Measurements from ENCODE around the gene RPUSD3.

RPUSD3 gene

DNA sequence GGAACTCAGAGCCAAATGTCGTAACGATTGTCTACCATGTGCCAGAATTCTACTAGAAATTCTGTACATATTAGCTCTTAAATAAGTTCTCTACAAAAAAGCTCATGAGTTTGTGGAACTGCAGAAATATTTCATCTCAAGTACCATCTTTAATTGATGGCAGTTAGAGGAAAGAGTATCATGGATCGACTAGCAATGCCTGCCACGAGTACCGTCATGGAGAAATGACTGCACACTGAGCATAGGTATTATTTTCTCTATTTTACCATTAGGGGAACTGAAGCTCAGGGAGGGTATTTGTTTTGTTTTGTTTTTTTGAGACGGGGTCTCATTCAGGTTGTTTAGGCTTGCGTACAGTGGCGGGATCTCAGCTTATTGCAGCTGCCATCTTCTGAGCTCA, 2.8 kb downstream of the RPUSD3 start:
- Histone ChIP-seq H2AK5ac (ENCODE audit: low read length) (no peak overlapping the region), H2AFZ (ENCODE audit: insufficient read depth, low read length, poor library complexity) (no peak overlapping the region), H4K91ac (ENCODE audit: low read depth, low read length) (no peak overlapping the region), H3K18ac (ENCODE audit: low read length) (no peak overlapping the region), H4K12ac (ENCODE audit: low read depth, low read length) (no peak overlapping the region), H3K4me1 (ENCODE audit: control insufficient read depth in 1 of 2, insufficient read depth in 2 of 2, low read length in 2 of 2) (peaks cover 2 to 4% of the 10 kb centered on the region in 2 experiments), H3K4me3 (ENCODE audit: low read depth, low read length) (no peak overlapping the region), H3K27ac (ENCODE audit: low read depth, low read length) (no peak overlapping the region), H3K9me3 (ENCODE audit: insufficient read depth, low read depth, low read length) (no peaks in the 10 kb centered on the region), H3K4ac (ENCODE audit: low read depth, low read length) (no peak overlapping the region), H3K23ac (ENCODE audit: low read length) (no peak overlapping the region), H2BK5ac (ENCODE audit: low read depth, low read length, poor library complexity) (no peak overlapping the region), H3K4me2 (ENCODE audit: low read length) (no peak overlapping the region), H2BK12ac (ENCODE audit: low read length) (no peak overlapping the region), H3K79me2 (ENCODE audit: control insufficient read depth, insufficient read depth, low read length, poor library complexity) (peaks cover 7% of the 10 kb centered on the region), H3K14ac (ENCODE audit: low read length) (no peak overlapping the region), H3K36me3 (ENCODE audit: control insufficient read depth in 1 of 2, insufficient read depth in 2 of 2, low read length in 2 of 2) (peaks cover 32 to 41% of the 10 kb centered on the region in 2 experiments), H3K9ac (ENCODE audit: low read length) (no peak overlapping the region), H3K27me3 (ENCODE audit: insufficient read depth, low read length) (no peaks in the 10 kb centered on the region), H3K79me1 (ENCODE audit: low read length) (peaks cover 9% of the 10 kb centered on the region), H4K8ac (ENCODE audit: low read depth, low read length) (no peak overlapping the region), H2BK120ac (ENCODE audit: insufficient read depth, low read length, poor library complexity) (no peak overlapping the region)
- no CpG with 5 or more reads among the region's 8 CpGs for WGBS (ENCODE audit: extremely low coverage, insufficient coverage, insufficient read length)
- DNase-seq: no peak

DNA sequence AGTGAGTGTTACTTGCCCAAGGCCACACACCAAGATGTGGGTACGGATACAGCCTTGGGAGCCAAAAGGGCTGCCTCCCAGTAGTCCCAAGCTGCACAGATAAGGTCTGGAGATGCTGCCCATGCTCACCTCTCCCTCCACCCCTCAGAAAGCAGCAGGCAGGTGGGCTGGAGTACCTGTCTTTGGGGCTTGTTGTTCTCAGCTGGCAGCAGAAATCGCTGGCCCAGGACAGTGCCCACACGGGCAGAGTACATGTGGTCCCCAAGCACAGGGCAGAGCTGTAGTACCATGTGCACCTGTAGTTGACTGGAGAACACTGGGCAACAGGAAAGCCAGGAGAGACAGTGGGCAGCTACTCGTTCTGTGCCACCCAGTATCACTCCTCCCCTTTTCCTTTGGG, 5.0 kb downstream of the RPUSD3 start:
- H2AK5ac ChIP-seq (ENCODE audit: low read length): no peak overlapping the region
- H3K27me3 ChIP-seq (ENCODE audit: insufficient read depth, low read length): no peaks in the 10 kb centered on the region
- no peak overlapping the region for H3K18ac ChIP-seq (ENCODE audit: low read length)
- no CpG with 5 or more reads among the region's 4 CpGs for WGBS (ENCODE audit: extremely low coverage, insufficient coverage, insufficient read length)
- no peak overlapping the region for H3K4me3 ChIP-seq (ENCODE audit: low read depth, low read length)
- DNase-seq: no peak
- H3K79me1 ChIP-seq (ENCODE audit: low read length): peaks cover 5% of the 10 kb centered on the region
- no peak overlapping the region for H3K4ac ChIP-seq (ENCODE audit: low read depth, low read length)
- H3K9ac ChIP-seq (ENCODE audit: low read length): no peak overlapping the region
- no peak overlapping the region for H3K23ac ChIP-seq (ENCODE audit: low read length)
- H2BK120ac ChIP-seq (ENCODE audit: insufficient read depth, low read length, poor library complexity): no peak overlapping the region
- H4K91ac ChIP-seq (ENCODE audit: low read depth, low read length): no peak overlapping the region
- H3K14ac ChIP-seq (ENCODE audit: low read length): no peak overlapping the region
- no peak overlapping the region for H4K12ac ChIP-seq (ENCODE audit: low read depth, low read length)
- no peak overlapping the region for H2BK5ac ChIP-seq (ENCODE audit: low read depth, low read length, poor library complexity)
- H2BK12ac ChIP-seq (ENCODE audit: low read length): no peak overlapping the region
- no peak overlapping the region for H2AFZ ChIP-seq (ENCODE audit: insufficient read depth, low read length, poor library complexity)
- H3K79me2 ChIP-seq (ENCODE audit: control insufficient read depth, insufficient read depth, low read length, poor library complexity): peaks cover 7% of the 10 kb centered on the region
- no peaks in the 10 kb centered on the region for H3K9me3 ChIP-seq (ENCODE audit: insufficient read depth, low read depth, low read length)
- no peak overlapping the region for H4K8ac ChIP-seq (ENCODE audit: low read depth, low read length)
- peaks cover 0 to 2% of the 10 kb centered on the region in 2 experiments for H3K4me1 ChIP-seq (ENCODE audit: control insufficient read depth in 1 of 2, insufficient read depth in 2 of 2, low read length in 2 of 2)
- no peak overlapping the region for H3K27ac ChIP-seq (ENCODE audit: low read depth, low read length)
- peaks cover 49 to 57% of the 10 kb centered on the region in 2 experiments for H3K36me3 ChIP-seq (ENCODE audit: control insufficient read depth in 1 of 2, insufficient read depth in 2 of 2, low read length in 2 of 2)
- no peak overlapping the region for H3K4me2 ChIP-seq (ENCODE audit: low read length)

DNA sequence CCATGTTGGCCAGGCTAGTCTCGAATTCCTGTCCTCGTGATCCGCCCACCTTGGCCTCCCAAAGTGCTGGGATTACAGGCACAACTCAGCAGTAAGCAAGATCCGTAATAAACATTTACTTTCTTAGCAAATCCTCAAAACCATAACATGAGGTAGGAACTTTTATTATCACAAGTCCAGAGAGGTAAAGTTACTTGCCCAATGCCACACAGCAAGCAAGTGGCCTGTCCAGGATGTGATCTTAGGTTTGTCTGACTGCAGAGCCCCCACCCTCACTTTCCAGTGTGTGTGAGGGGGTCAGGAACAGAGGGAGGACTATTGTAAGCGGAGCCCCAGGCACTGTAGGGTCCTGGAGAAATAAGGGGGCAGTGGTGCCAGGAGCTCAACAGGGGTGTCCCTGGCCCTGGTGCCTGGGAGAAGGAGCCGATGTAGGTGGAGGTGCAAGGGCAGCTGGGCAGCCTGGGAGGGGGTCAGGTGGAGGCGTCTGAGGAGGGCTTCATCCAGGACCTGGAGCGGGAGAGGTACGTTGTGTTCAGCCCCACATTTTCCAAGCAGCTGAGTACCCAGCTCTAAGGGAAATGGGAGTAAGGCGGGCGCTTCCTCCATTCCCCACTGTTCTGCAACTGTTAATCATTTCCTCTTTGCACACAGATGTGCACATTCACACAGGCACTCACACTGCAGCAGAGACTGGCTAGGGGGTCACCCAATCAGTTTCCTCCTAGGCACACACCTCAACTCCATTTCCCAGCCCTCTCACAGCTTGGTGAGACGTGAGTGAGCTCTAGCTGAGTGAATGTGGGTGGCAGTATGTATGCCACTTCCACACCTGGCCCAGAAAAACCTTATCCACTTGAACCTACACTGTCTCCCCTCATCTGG, 5.9 kb downstream of the RPUSD3 start:
- H2AFZ ChIP-seq (ENCODE audit: insufficient read depth, low read length, poor library complexity): no peak overlapping the region
- H2AK5ac ChIP-seq (ENCODE audit: low read length): no peak overlapping the region
- no peak overlapping the region for H2BK120ac ChIP-seq (ENCODE audit: insufficient read depth, low read length, poor library complexity)
- no CpG with 5 or more reads among the region's 12 CpGs for WGBS (ENCODE audit: extremely low coverage, insufficient coverage, insufficient read length)
- no peak overlapping the region for H3K18ac ChIP-seq (ENCODE audit: low read length)
- no peak overlapping the region for H2BK5ac ChIP-seq (ENCODE audit: low read depth, low read length, poor library complexity)
- H3K79me2 ChIP-seq (ENCODE audit: control insufficient read depth, insufficient read depth, low read length, poor library complexity): no peaks in the 10 kb centered on the region
- H3K4me3 ChIP-seq (ENCODE audit: low read depth, low read length): no peak overlapping the region
- H3K9ac ChIP-seq (ENCODE audit: low read length): no peak overlapping the region
- no peaks in the 10 kb centered on the region for H3K9me3 ChIP-seq (ENCODE audit: insufficient read depth, low read depth, low read length)
- H4K12ac ChIP-seq (ENCODE audit: low read depth, low read length): no peak overlapping the region
- no peak overlapping the region for H2BK12ac ChIP-seq (ENCODE audit: low read length)
- no peak overlapping the region for H4K91ac ChIP-seq (ENCODE audit: low read depth, low read length)
- no peak overlapping the region for H3K23ac ChIP-seq (ENCODE audit: low read length)
- H3K4ac ChIP-seq (ENCODE audit: low read depth, low read length): no peak overlapping the region
- H3K4me1 ChIP-seq (ENCODE audit: control insufficient read depth in 1 of 2, insufficient read depth in 2 of 2, low read length in 2 of 2): peaks cover 0 to 2% of the 10 kb centered on the region in 2 experiments
- DNase-seq: no peak
- H3K27ac ChIP-seq (ENCODE audit: low read depth, low read length): no peak overlapping the region
- no peak overlapping the region for H3K14ac ChIP-seq (ENCODE audit: low read length)
- no peaks in the 10 kb centered on the region for H3K79me1 ChIP-seq (ENCODE audit: low read length)
- no peak overlapping the region for H3K4me2 ChIP-seq (ENCODE audit: low read length)
- peaks cover 54 to 64% of the 10 kb centered on the region in 2 experiments for H3K36me3 ChIP-seq (ENCODE audit: control insufficient read depth in 1 of 2, insufficient read depth in 2 of 2, low read length in 2 of 2)
- H4K8ac ChIP-seq (ENCODE audit: low read depth, low read length): no peak overlapping the region
- no peaks in the 10 kb centered on the region for H3K27me3 ChIP-seq (ENCODE audit: insufficient read depth, low read length)

DNA sequence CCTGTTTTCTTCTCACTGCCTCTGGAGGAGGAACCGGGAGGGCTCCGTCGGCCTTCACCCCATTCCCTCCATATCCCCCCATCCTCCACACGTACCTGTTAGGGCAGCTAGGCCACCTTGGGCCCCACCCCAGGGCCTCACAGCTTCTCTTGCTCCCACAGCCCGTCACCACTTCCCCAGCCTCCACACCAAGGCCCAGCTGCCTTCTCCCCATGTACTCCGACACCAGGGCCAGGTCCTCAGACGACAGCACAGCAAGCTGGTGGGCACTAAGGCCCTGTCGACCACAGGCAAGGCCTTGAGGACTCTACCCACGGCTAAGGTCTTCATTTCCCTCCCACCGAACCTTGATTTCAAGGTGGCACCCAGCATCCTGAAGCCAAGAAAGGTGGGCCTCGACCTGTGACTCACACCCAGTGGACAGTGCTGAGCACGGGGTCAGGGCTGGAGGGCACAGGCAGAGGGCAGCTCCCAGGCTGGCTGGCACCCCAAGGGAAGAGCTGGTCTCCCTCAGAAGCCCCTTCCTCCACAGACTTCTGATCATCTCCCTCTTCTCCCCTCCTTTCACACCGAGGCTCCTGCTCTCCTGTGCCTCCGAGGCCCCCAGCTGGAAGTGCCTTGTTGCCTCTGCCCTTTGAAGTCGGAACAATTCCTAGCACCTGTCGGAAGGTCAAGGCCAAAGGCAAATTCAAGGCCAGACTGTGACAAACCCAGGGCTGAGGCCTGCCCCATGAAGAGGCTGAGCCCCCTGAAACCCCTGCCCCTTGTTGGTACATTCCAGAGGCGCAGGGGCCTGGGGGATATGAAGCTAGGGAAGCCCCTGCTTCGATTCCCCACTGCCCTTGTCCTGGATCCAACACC, 9.1 kb downstream of the RPUSD3 start:
- Histone ChIP-seq H2AFZ (ENCODE audit: insufficient read depth, low read length, poor library complexity) (no peak overlapping the region), H3K9me3 (ENCODE audit: insufficient read depth, low read depth, low read length) (no peaks in the 10 kb centered on the region), H2BK12ac (ENCODE audit: low read length) (no peak overlapping the region), H3K79me2 (ENCODE audit: control insufficient read depth, insufficient read depth, low read length, poor library complexity) (no peaks in the 10 kb centered on the region), H3K14ac (ENCODE audit: low read length) (no peak overlapping the region), H3K4ac (ENCODE audit: low read depth, low read length) (no peak overlapping the region), H4K12ac (ENCODE audit: low read depth, low read length) (no peak overlapping the region), H3K4me3 (ENCODE audit: low read depth, low read length) (no peak overlapping the region), H3K36me3 (ENCODE audit: control insufficient read depth in 1 of 2, insufficient read depth in 2 of 2, low read length in 2 of 2) (peaks cover 42 to 47% of the 10 kb centered on the region in 2 experiments), H4K91ac (ENCODE audit: low read depth, low read length) (no peak overlapping the region), H3K23ac (ENCODE audit: low read length) (no peak overlapping the region), H3K27ac (ENCODE audit: low read depth, low read length) (no peak overlapping the region), H3K4me1 (ENCODE audit: control insufficient read depth in 1 of 2, insufficient read depth in 2 of 2, low read length in 2 of 2) (no peaks in the 10 kb centered on the region), H4K8ac (ENCODE audit: low read depth, low read length) (no peak overlapping the region), H2BK120ac (ENCODE audit: insufficient read depth, low read length, poor library complexity) (no peak overlapping the region), H3K4me2 (ENCODE audit: low read length) (no peak overlapping the region), H2AK5ac (ENCODE audit: low read length) (no peak overlapping the region), H3K79me1 (ENCODE audit: low read length) (no peaks in the 10 kb centered on the region), H2BK5ac (ENCODE audit: low read depth, low read length, poor library complexity) (no peak overlapping the region), H3K27me3 (ENCODE audit: insufficient read depth, low read length) (no peaks in the 10 kb centered on the region), H3K18ac (ENCODE audit: low read length) (no peak overlapping the region), H3K9ac (ENCODE audit: low read length) (no peak overlapping the region)
- DNase-seq: no peak
- WGBS (ENCODE audit: extremely low coverage, insufficient coverage, insufficient read length): no CpG with 5 or more reads among the region's 18 CpGs
